HEK293 (cell line): ENCODE data around the gene USP12.
A peak's percentile ranks its signal among the peaks of the same experiment; 100 is the strongest.

Experiments
- EGR2 ChIP-seq: fragments of 450-650 bp; formaldehyde crosslinking; IDR thresholded peaks from 2 replicates; pipeline ENCODE4 v1.5.1; 2016; ENCODE audit warnings: low read depth, missing biosample characterization, missing genetic modification characterization
- GLIS1 ChIP-seq: fragments of 450-650 bp; formaldehyde crosslinking; IDR thresholded peaks from 2 replicates; pipeline ENCODE4 v1.5.1; 2016; ENCODE audit warnings: missing biosample characterization, missing genetic modification characterization
- GLIS2 ChIP-seq: fragments of 450-650 bp; formaldehyde crosslinking; IDR thresholded peaks from 2 replicates; pipeline ENCODE4 v1.5.1; 2016; ENCODE audit warnings: missing biosample characterization, missing genetic modification characterization
- IKZF3 ChIP-seq: fragments of 450-650 bp; IDR thresholded peaks from 2 replicates; pipeline ENCODE4 v1.5.0; 2018; ENCODE audit warnings: missing biosample characterization, mild to moderate bottlenecking, missing genetic modification characterization, moderate library complexity
- KLF7 ChIP-seq: fragments of 450-650 bp; formaldehyde crosslinking; IDR thresholded peaks from 2 replicates; pipeline ENCODE4 v1.5.1; 2016; ENCODE audit warnings: missing biosample characterization, missing genetic modification characterization, borderline replicate concordance
- RBAK ChIP-seq: fragments of 450-650 bp; formaldehyde crosslinking; IDR thresholded peaks from 2 replicates; pipeline ENCODE4 v1.5.1; 2016; ENCODE audit warnings: missing biosample characterization, missing genetic modification characterization
- SP2 ChIP-seq: fragments of 450-650 bp; formaldehyde crosslinking; IDR thresholded peaks from 2 replicates; pipeline ENCODE4 v1.5.1; 2016; ENCODE audit warnings: missing biosample characterization, missing genetic modification characterization
- ZBTB21 ChIP-seq: fragments of 450-650 bp; formaldehyde crosslinking; IDR thresholded peaks from 2 replicates; pipeline ENCODE4 v1.5.1; 2017; ENCODE audit warnings: missing biosample characterization, missing genetic modification characterization
- ZFP3 ChIP-seq: fragments of 450-650 bp; formaldehyde crosslinking; IDR thresholded peaks from 2 replicates; pipeline ENCODE4 v1.5.1; 2016; ENCODE audit warnings: low read depth, missing biosample characterization, missing genetic modification characterization
- ZNF114 ChIP-seq: fragments of 450-650 bp; formaldehyde crosslinking; IDR thresholded peaks from 2 replicates; pipeline ENCODE4 v1.5.0; 2017; ENCODE audit warnings: missing biosample characterization, missing genetic modification characterization
- ZNF132 ChIP-seq: fragments of 450-650 bp; formaldehyde crosslinking; IDR thresholded peaks from 2 replicates; pipeline ENCODE4 v1.5.1; 2017; ENCODE audit warnings: missing biosample characterization, missing genetic modification characterization, borderline replicate concordance
- ZNF146 ChIP-seq: fragments of 450-650 bp; formaldehyde crosslinking; IDR thresholded peaks from 2 replicates; pipeline ENCODE4 v1.5.1; 2016; ENCODE audit warnings: missing biosample characterization, missing genetic modification characterization
- ZNF211 ChIP-seq: fragments of 450-650 bp; formaldehyde crosslinking; IDR thresholded peaks from 2 replicates; pipeline ENCODE4 v1.5.1; 2016; ENCODE audit warnings: low read depth, missing biosample characterization, missing genetic modification characterization
- ZNF274 ChIP-seq, 2 experiments: fragments of 200-500 bp in 1 of 2; fragments of 450-650 bp in 1 of 2; sonication (Bioruptor generic) in 1 of 2; formaldehyde crosslinking in 1 of 2; IDR thresholded peaks; 2 replicates each; pipeline versions ENCODE4 v1.5.1 to v1.6.1; 2014 to 2016; ENCODE audit warnings: borderline replicate concordance in 1 of 2, inconsistent platforms in 1 of 2, low read length in 1 of 2, missing biosample characterization in 1 of 2, missing genetic modification characterization in 1 of 2
- ZNF292 ChIP-seq: fragments of 450-650 bp; formaldehyde crosslinking; IDR thresholded peaks from 2 replicates; pipeline ENCODE4 v1.5.1; 2016; ENCODE audit warnings: low read depth, missing biosample characterization, missing genetic modification characterization, borderline replicate concordance
- ZNF311 ChIP-seq: fragments of 450-650 bp; formaldehyde crosslinking; IDR thresholded peaks from 2 replicates; pipeline ENCODE4 v1.5.1; 2017; ENCODE audit warnings: missing biosample characterization, missing genetic modification characterization, borderline replicate concordance
- ZNF48 ChIP-seq: fragments of 450-650 bp; formaldehyde crosslinking; IDR thresholded peaks from 2 replicates; pipeline ENCODE4 v1.5.1; 2016; ENCODE audit warnings: missing biosample characterization, missing genetic modification characterization
- ZNF529 ChIP-seq: fragments of 450-650 bp; formaldehyde crosslinking; IDR thresholded peaks from 2 replicates; pipeline ENCODE4 v1.5.1; 2017; ENCODE audit warnings: missing genetic modification characterization, missing biosample characterization; ENCODE audit not compliant: insufficient replicate concordance
- ZNF549 ChIP-seq: fragments of 450-650 bp; IDR thresholded peaks from 2 replicates; pipeline ENCODE4 v1.5.1; 2018; ENCODE audit warnings: missing biosample characterization, missing genetic modification characterization, mild to moderate bottlenecking, inconsistent platforms, moderate library complexity
- ZNF571 ChIP-seq: fragments of 450-650 bp; formaldehyde crosslinking; IDR thresholded peaks from 2 replicates; pipeline ENCODE4 v1.5.0; 2017; ENCODE audit warnings: missing biosample characterization, missing genetic modification characterization
- ZNF585B ChIP-seq: fragments of 450-650 bp; formaldehyde crosslinking; IDR thresholded peaks from 2 replicates; pipeline ENCODE4 v1.5.1; 2016; ENCODE audit warnings: missing biosample characterization, missing genetic modification characterization
- ZNF792 ChIP-seq: fragments of 450-650 bp; formaldehyde crosslinking; IDR thresholded peaks from 2 replicates; pipeline ENCODE4 v1.5.1; 2016; ENCODE audit warnings: missing biosample characterization, missing genetic modification characterization
- ZSCAN16 ChIP-seq: fragments of 450-650 bp; formaldehyde crosslinking; IDR thresholded peaks from 2 replicates; pipeline ENCODE4 v1.5.1; 2016; ENCODE audit warnings: missing biosample characterization, missing genetic modification characterization
- TF ChIP-seq, protein P1 (sequence below): fragments of 450-650 bp; formaldehyde crosslinking; IDR thresholded peaks from 2 replicates; pipeline ENCODE4 v1.5.1; 2017; ENCODE audit warnings: missing biosample characterization, missing genetic modification characterization
- TF ChIP-seq, protein P2 (sequence below): fragments of 450-650 bp; formaldehyde crosslinking; IDR thresholded peaks from 2 replicates; pipeline ENCODE4 v1.5.1; 2016; ENCODE audit warnings: missing biosample characterization, missing genetic modification characterization
- TF ChIP-seq, protein P3 (sequence below): fragments of 450-650 bp; formaldehyde crosslinking; IDR thresholded peaks from 2 replicates; pipeline ENCODE4 v1.5.1; 2017; ENCODE audit warnings: missing biosample characterization, missing genetic modification characterization
- TF ChIP-seq, protein P4 (sequence below): fragments of 450-650 bp; IDR thresholded peaks from 2 replicates; pipeline ENCODE4 v1.5.1; 2018; ENCODE audit warnings: missing biosample characterization, missing genetic modification characterization
- TF ChIP-seq, protein P5 (sequence below): fragments of 450-650 bp; formaldehyde crosslinking; IDR thresholded peaks from 2 replicates; pipeline ENCODE4 v1.5.1; 2016; ENCODE audit warnings: missing biosample characterization, missing genetic modification characterization
- TF ChIP-seq, protein P6 (sequence below): fragments of 450-650 bp; formaldehyde crosslinking; IDR thresholded peaks from 2 replicates; pipeline ENCODE4 v1.5.1; 2016; ENCODE audit warnings: missing biosample characterization, missing genetic modification characterization, low read depth

The USP12 gene

DNA sequence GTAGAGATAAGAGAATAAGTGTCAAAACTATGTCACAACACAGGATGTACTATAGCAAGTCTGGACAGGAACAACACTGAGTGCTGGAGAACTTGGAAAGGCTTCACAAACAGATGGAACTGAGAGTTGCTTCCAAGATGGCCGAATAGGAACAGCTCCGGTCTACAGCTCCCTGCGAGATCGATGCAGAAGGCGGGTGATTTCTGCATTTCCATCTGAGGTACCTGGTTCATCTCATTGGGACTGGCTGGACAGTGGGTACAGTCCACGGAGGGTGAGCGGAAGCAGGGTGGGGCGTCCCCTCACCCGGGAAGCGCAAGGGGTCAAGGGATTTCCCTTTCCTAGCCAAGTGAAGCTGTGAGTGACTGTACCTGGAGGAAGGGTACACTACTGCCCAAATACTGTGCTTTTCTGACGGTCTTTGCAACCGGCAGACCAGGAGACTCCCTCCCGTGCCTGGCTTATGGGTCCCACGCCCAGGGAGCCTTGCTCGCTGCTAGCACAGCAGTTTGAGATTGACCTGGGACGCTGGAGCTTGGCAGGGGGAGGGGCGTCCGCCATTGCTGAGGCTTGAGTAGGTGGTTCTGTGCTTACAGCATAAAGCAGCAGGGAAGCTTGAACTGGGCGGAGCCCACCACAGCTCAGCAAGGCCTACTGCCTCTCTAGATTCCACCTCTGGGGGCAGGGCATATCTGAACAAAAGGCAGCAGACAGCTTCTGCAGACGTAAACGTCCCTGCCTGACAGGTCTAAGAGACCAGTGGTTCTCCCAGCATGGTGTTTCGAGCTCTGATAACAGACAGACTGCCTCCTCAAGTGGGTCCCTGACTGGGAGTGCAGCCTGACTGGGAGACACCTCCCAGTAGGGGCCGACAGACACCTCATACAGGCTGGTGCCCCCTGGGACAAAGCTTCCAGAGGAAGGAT is 46.0 kb downstream of the USP12 start (continued):
- TF ChIP-seq ZNF311 (no peak), ZNF274 (IDR thresholded peaks at IDR 0.05; ENCODE audit: low read length) (no peak), ZNF274 (tag by site-specific recombination; IDR thresholded peaks at IDR 0.05; ENCODE audit: borderline replicate concordance) (no peak), ZBTB21 (tag by site-specific recombination) (0 out of 2 replicates have a peak, but pooled peaks have one; percentile 16), ZNF114 (no peak), ZNF549 (tag by site-specific recombination) (no peak), ZNF132 (no peak), ZNF529 (tag by site-specific recombination) (no peak), ZNF292 (tag by site-specific recombination) (no peak), ZNF792 (no peak), GLIS2 (tag by site-specific recombination) (peak; percentile 74), RBAK (tag by site-specific recombination) (no peak), KLF7 (tag by site-specific recombination) (0 out of 2 replicates have a peak, but pooled peaks have one; percentile 61), IKZF3 (tag by site-specific recombination) (peak; percentile 43; the same call in 1 of the 2 replicates), ZFP3 (tag by site-specific recombination) (no peak), GLIS1 (tag by site-specific recombination) (peak; percentile 89; the same call in 1 of the 2 replicates), ZNF585B (tag by site-specific recombination) (no peak), ZNF211 (no peak), ZNF571 (tag by site-specific recombination) (no peak), SP2 (tag by site-specific recombination) (peak; percentile 71), EGR2 (tag by site-specific recombination) (peak; percentile 68), ZNF48 (tag by site-specific recombination) (no peak), ZNF146 (tag by site-specific recombination) (no peak), ZSCAN16 (tag by site-specific recombination) (no peak; the same call in 1 of the 2 replicates)
- TF ChIP-seq, protein P1, sequence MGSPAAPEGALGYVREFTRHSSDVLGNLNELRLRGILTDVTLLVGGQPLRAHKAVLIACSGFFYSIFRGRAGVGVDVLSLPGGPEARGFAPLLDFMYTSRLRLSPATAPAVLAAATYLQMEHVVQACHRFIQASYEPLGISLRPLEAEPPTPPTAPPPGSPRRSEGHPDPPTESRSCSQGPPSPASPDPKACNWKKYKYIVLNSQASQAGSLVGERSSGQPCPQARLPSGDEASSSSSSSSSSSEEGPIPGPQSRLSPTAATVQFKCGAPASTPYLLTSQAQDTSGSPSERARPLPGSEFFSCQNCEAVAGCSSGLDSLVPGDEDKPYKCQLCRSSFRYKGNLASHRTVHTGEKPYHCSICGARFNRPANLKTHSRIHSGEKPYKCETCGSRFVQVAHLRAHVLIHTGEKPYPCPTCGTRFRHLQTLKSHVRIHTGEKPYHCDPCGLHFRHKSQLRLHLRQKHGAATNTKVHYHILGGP (tag by site-specific recombination), result no peak
- TF ChIP-seq, protein P2, sequence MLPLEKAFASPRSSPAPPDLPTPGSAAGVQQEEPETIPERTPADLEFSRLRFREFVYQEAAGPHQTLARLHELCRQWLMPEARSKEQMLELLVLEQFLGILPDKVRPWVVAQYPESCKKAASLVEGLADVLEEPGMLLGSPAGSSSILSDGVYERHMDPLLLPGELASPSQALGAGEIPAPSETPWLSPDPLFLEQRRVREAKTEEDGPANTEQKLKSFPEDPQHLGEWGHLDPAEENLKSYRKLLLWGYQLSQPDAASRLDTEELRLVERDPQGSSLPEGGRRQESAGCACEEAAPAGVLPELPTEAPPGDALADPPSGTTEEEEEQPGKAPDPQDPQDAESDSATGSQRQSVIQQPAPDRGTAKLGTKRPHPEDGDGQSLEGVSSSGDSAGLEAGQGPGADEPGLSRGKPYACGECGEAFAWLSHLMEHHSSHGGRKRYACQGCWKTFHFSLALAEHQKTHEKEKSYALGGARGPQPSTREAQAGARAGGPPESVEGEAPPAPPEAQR, result no peak
- TF ChIP-seq, protein P3, sequence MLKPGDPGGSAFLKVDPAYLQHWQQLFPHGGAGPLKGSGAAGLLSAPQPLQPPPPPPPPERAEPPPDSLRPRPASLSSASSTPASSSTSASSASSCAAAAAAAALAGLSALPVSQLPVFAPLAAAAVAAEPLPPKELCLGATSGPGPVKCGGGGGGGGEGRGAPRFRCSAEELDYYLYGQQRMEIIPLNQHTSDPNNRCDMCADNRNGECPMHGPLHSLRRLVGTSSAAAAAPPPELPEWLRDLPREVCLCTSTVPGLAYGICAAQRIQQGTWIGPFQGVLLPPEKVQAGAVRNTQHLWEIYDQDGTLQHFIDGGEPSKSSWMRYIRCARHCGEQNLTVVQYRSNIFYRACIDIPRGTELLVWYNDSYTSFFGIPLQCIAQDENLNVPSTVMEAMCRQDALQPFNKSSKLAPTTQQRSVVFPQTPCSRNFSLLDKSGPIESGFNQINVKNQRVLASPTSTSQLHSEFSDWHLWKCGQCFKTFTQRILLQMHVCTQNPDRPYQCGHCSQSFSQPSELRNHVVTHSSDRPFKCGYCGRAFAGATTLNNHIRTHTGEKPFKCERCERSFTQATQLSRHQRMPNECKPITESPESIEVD (tag by site-specific recombination), result no peak
- TF ChIP-seq, protein P4, sequence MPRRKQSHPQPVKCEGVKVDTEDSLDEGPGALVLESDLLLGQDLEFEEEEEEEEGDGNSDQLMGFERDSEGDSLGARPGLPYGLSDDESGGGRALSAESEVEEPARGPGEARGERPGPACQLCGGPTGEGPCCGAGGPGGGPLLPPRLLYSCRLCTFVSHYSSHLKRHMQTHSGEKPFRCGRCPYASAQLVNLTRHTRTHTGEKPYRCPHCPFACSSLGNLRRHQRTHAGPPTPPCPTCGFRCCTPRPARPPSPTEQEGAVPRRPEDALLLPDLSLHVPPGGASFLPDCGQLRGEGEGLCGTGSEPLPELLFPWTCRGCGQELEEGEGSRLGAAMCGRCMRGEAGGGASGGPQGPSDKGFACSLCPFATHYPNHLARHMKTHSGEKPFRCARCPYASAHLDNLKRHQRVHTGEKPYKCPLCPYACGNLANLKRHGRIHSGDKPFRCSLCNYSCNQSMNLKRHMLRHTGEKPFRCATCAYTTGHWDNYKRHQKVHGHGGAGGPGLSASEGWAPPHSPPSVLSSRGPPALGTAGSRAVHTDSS (tag by site-specific recombination), result no peak
- TF ChIP-seq, protein P5, sequence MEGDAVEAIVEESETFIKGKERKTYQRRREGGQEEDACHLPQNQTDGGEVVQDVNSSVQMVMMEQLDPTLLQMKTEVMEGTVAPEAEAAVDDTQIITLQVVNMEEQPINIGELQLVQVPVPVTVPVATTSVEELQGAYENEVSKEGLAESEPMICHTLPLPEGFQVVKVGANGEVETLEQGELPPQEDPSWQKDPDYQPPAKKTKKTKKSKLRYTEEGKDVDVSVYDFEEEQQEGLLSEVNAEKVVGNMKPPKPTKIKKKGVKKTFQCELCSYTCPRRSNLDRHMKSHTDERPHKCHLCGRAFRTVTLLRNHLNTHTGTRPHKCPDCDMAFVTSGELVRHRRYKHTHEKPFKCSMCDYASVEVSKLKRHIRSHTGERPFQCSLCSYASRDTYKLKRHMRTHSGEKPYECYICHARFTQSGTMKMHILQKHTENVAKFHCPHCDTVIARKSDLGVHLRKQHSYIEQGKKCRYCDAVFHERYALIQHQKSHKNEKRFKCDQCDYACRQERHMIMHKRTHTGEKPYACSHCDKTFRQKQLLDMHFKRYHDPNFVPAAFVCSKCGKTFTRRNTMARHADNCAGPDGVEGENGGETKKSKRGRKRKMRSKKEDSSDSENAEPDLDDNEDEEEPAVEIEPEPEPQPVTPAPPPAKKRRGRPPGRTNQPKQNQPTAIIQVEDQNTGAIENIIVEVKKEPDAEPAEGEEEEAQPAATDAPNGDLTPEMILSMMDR (tag by site-specific recombination), result peak; percentile 87
- TF ChIP-seq, protein P6, sequence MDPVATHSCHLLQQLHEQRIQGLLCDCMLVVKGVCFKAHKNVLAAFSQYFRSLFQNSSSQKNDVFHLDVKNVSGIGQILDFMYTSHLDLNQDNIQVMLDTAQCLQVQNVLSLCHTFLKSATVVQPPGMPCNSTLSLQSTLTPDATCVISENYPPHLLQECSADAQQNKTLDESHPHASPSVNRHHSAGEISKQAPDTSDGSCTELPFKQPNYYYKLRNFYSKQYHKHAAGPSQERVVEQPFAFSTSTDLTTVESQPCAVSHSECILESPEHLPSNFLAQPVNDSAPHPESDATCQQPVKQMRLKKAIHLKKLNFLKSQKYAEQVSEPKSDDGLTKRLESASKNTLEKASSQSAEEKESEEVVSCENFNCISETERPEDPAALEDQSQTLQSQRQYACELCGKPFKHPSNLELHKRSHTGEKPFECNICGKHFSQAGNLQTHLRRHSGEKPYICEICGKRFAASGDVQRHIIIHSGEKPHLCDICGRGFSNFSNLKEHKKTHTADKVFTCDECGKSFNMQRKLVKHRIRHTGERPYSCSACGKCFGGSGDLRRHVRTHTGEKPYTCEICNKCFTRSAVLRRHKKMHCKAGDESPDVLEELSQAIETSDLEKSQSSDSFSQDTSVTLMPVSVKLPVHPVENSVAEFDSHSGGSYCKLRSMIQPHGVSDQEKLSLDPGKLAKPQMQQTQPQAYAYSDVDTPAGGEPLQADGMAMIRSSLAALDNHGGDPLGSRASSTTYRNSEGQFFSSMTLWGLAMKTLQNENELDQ (tag by site-specific recombination), result no peak
